Cerebellar nuclear complex (tissue), 1 donor: Measurements from ENCODE around the gene NOC4L.
A peak's percentile ranks its signal among the peaks of the same experiment; 100 is the strongest.
"Not testable (repeated sequence)": the region's sequence is repeated elsewhere in the genome, so short reads cannot be mapped to it uniquely, and the experiment has no call there.

Source experiments
- DNase-seq, 2 experiments: peaks; one replicate each; lab custom pipeline; 2025; lab: John Stamatoyannopoulos, UW

NOC4L gene

DNA sequence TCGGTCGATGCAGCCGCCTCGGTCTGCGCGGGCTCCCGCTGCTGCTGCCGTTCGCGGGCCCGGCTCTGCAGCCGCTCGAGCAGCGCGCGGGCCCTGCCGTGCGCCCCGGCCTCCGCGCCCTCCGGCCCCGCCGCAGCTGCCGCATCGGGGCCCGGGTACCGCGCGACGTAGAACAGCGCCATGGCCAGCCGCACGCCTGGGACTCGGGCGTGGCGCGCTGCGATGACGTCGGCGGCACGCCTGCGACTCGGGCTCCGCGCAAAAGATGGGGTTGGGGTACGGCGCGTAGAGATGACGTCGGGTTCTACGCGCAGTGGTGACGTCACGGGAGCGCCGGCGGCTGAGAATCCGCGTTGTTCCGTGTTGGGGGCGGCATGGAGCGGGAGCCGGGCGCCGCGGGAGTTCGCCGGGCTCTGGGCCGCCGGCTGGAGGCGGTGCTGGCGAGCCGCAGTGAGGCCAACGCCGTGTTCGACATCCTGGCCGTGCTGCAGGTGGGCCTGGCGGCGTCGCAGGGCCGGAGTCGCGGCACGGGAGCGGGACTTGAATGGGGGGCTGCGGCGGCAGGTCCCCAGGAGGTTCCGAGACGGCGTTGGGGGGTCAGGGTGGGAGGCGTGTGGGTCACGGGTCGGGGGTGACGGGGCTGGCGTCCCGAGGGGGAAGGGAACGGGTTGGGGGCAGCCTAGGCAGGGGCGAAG is at the start of gene NOC4L, which contains the start of gene DDX51:
TSS of gene NOC4L (plus strand) at position 343 of the 695 bp plus-strand sequence. CDS start at position 375, 32 bp downstream.
TSS of gene DDX51 (minus strand) at position 205 of the 695 bp plus-strand sequence. CDS start at position 182, 23 bp downstream.
- DNase-seq, result peak in 1 of 2 experiments; percentile 29

DNA sequence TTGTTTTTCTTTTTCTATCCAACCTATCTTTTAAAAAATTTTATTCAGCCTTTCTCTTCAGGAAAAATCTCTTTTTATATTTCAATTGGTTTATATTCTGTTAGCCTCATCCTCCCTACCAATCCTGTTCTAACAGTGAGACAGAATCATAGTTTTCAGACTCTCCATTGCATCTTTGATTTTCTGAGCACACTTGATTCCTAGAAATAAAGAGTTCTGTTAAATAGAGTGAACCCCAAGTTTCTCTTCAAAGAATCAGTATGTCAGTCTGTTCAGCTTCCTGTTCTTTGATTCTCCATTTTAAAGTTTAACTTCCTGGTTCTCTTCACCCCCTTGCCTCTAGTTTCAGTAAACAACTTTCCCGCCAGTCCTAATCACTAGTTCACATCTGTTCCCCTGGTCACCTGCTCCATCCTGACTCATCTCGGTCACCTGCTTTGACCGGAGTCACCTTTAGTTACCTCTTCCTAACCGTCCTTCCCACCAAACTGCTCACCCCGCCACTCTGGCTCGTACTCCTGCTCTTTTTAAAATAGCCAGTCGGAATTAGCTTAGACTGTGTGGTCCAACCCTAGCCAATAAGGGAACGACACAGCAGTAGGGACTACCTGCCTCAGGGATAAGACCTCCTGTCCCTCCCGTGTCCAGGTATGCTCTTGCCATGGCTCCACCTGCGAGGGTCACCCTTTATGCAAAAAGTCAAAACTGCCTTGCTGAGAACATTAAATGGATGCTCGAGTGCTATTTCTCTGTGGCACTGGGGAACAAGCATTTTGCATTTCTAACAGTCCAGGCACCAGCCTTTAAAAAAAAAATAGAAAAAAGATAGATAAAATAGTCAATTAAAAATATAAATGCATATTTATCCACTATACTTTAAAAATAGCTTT is 48.5 kb upstream of the NOC4L start:
- no peak for DNase-seq

DNA sequence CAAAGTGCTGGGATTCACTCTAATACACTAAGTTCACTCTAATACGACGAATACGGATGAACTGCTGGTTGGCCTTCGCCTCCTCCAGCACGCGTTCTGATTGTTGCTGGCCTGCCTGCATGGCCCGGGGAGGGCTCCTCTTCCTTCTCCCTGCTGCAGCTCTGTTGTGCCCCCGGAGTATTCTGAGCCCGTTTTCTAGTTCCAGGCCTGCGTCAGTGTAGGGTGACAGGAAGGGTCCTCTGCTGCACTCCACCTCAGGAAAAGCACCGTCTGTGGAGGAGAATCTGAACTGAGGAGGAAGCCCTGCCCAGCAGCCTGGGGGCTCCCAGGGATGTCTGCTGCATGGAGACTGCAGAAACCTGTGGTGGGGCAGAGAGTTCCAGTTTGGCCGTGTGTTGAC is 44.5 kb upstream of the NOC4L start:
- DNase-seq, result no peak

DNA sequence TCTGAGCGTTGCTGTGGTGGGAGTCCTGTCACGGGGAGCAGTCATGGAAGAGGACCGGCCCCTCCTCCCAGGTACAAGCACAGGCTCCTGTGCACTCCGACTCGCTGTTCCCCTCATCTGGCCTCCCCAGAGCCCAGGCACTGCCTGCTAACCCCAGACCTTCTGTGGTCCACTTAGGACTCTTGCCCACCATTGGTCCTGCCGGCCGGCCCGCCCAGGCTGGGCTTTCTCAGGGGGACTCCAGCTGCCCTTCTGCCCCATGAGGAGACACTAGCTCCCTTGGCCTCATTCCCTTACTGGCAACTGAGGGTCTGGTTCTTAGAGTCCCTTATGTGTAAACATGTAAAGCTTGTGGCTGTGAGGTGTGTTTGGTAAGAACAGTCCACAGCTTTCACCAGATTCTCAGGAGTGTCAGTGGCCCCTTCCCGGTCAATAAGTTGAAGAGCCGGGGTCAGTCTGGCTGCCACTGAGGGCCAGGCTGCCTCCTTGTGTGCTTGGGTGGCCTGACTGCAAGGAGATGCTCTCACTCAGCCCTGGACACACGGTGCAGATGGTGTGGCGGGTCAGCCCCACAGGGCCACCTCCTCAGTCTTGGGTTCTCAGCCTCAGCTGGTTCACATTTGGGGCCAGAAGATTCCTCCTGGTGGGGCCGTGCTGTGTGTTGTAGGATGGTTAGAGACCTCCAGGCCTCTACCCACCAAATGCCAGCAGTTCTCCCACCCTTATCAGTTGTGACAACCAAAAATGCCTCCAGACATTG is 43.8 kb upstream of the NOC4L start:
- no peak for DNase-seq

DNA sequence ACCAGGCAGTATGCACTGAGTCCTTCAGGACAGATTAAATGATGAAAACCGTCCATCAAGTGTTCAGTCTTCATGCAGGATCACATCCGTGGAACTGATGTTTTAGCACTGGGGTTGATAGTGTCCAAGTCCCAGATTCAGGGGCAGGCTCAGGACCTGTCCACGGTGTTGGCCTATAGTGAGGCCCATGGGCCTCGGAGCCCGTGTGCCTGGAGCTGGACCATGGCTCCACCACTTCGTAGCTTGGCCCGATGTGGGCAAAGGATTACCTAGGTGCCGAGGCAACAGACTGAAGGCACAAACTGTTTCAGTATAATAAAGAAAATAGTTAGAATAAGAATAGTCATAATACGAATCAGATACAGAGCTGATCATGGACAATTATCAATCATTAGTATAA is 42.0 kb upstream of the NOC4L start:
- DNase-seq, result no peak

DNA sequence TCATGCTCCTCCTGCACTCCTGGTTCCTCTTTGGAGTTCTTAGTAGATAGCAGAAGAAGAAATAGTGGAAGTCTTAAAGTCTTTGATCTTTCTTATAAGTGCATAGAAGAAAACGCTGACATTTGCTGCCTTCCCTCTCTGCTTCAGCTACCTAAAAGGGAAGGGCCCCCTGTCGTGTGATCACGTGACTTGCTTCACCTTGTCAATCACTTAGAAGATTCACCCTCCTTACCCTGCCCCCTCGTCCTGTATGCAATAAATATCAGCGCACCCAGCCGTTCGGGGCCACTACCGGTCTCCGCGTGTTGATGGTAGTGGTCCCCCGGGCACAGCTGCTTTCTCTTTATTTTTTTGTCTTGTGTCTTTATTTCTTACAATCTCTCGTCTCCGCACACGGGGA is 41.2 kb upstream of the NOC4L start:
- DNase-seq, result not testable (repeated sequence)

DNA sequence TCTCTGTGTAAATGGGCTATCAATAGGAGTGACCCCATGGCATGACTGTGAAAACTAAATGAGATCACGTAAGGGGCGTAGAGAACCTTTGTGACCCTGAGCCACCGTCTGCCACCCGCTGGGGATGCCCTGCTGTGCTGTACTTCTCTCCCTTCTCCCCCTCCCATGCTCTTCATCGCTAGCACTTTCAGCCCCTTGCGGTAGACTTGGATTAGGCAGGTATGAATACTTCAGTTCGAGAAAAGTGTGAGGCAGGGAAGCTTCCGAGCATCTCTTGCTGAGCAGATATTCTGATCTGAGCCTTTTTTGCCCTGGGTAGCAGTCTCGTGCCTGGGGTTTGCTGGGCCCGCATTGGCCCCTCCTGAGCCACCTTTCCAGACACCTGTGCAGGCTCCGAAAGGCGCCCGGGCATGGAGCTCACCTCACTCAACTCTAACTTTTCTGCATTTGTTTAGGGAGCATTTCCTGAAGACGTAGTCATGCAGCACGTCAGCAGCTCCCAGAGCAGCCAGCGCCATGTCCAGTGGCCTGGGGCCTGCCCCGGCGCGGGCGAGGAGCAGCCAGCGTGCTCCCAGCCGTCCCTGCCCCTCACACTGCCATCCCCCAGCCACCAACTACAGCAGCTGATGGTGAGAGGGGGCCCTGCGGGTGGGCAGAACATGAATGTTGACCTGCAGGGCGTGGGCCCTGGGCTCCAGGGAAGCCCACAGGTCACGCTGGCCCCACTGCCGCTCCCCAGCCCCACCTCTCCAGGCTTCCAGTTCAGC is 40.5 kb upstream of the NOC4L start:
- no peak for DNase-seq

DNA sequence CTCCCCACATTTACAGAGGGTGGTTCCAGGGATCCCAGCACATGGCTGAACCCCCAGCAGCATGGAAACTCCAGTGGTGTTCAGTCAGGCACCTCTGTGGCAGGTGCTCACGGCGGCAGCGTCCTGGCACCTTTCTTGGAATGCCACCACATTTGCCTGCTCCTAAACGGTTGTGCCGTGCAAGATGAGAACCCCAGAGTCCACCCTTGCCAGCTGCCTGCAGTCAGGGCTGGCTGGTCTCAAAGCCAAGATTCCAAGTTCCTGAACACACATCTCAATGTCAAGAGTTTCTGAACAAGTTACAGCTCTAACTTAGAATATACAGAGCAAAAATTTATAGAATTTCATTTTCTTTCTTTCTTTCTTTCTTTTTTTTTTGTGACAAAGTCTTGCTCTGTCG is 38.8 kb upstream of the NOC4L start:
- DNase-seq, result no peak

DNA sequence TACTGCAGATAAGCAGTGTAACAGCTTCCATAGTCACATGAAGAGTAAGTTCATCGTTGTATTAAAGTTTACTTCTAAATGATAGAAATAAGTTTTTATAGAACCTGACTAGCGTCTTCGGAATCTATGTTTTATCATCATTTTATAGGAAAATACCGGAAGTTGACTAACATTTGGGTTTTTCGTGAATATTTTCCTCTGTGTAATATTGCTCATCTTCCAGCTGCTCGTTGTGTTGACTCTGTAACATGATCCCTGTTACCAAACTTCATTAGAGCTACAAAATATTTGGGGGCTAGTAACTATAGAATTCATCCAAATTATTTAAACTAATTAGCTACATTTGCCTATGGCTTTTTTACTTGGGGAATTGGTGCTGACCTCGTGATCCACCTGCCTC is 37.3 kb upstream of the NOC4L start:
- no peak for DNase-seq

DNA sequence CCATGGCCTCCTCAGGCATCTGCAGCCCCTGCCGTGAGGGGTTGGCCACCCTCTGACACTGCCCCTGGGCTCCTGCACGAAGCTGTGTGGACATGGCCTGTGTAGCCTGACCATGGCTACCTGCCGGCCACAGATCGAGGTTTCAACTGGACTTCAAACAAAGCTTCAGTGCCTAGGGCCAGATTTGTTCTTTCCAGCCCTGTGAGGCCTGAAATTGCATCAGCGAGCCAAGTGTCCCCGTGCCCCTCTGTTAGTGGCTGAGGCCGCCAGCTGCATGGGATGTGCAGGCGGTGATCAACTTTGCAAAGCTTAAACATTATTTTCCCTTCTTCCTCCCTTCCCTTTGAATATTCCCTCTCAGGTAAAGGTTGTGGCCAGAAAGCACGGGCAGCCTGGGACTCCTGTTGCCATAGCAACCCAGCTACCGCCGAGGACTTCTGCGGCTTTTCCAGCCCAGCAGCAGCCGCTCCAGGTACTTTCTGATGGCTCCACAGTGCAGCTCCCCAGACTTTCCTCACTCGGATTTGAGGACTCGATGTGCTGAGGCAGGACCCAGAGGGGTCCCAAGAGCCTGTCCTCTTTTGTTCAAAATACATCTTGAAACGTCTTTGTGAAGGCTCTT is 35.9 kb upstream of the NOC4L start:
- DNase-seq, result no peak

DNA sequence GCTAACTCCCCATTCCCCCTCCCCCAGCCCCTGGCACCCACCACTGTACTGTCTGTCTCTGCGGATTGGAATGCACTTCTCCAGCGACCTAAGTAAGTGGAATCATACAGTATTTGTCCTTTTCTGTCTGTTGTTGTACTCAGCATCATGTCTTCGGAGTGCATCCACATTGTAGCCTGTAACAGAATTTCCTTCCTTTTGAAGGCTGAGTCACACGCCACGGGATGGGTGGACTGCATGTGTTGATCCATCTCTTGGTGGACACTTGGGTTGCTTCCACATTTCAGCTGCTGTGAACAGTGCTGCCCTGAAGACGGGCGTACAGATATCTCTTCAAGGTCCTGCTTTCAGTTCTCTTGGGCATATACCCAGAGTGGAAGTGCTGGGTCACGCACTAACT is 34.5 kb upstream of the NOC4L start:
- no peak for DNase-seq

DNA sequence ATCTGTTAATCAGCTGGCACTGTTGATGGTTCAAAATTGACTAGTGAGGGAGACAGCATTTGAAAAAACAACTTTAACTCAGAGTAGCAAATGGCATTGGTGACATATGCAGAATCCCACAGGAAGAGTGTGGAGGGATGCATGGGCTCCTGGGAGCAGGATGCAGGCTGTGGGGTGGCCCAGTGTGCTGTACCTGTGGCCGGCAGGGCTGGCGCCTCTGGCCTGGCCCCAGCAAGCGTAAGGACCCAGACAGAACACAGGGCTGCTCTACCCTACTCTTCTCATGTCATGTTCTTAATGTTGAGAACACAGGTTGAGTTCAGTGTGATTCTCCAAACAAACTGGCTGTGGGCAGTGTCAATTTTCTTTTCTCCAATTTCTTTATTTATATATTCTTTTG is 33.6 kb upstream of the NOC4L start:
- DNase-seq, result no peak

DNA sequence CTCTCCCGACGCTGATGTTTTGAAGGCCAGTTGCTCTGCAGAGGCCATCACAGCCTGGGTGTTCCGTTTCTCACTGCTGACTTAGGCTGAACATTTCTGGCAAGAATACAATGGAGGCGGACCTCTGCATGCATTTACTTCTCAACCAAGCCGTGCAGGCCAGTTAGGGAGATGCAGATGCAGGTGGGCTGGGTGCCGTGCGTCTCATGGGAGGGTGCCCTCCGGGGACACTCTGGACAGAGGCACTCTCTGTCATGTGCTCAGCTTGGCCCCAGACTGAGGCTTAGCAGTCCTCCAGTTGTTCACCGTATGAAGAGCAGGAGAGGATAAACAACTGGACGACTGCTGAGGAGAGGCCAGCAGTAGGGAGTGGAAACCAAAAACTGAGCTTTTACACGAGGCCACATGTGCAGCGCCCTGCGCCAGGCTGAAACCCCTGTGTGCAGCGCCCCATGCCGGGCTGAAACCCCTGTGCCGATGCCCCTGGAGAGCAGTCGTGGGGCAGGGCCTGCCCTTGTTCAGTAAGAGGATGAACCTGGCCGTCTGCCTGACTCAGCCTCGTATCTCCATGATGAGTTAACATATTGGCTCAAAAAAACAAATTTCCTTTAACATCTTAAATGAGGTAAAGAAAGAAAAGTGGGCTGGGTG is 32.5 kb upstream of the NOC4L start:
- DNase-seq, result no peak

DNA sequence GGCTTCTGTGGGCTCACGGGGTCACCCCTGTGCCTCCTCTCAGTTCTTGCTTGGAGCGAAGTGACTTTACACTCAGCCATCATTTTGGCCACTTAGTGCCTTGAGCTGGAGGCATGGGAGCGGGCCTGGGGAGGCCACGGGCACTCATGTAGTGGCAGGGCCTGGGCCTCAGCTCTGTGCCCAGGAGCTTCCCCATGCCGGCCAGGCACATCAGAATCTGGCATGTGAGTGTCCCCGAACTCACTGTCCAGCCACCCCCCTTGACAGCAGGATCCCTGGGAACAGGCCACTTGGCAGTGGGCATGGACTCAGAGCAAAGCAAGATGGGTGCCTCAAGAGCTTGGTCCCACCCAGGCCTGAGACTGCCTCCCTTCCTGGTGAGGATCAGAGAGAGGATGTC is 29.6 kb upstream of the NOC4L start:
- DNase-seq, result no peak

DNA sequence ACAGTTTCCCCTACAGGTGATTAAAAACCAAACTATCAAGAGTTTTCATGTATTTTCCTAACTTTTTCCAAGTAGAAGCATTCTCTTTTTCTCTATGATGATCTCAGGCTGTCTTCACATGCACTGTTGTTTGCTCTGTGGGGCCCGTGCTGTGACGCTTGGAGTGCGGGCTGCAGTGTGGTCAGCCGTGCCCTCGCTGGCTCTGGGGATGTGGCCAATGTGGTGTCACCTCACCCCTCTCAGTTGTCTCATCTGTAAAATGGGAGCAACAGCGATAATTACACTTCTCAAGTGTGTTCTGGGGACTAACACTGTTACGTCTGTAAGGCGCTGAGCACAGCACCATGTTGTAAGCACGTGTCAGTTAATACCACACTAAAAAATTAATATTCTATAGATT is 28.8 kb upstream of the NOC4L start:
- DNase-seq, result no peak

DNA sequence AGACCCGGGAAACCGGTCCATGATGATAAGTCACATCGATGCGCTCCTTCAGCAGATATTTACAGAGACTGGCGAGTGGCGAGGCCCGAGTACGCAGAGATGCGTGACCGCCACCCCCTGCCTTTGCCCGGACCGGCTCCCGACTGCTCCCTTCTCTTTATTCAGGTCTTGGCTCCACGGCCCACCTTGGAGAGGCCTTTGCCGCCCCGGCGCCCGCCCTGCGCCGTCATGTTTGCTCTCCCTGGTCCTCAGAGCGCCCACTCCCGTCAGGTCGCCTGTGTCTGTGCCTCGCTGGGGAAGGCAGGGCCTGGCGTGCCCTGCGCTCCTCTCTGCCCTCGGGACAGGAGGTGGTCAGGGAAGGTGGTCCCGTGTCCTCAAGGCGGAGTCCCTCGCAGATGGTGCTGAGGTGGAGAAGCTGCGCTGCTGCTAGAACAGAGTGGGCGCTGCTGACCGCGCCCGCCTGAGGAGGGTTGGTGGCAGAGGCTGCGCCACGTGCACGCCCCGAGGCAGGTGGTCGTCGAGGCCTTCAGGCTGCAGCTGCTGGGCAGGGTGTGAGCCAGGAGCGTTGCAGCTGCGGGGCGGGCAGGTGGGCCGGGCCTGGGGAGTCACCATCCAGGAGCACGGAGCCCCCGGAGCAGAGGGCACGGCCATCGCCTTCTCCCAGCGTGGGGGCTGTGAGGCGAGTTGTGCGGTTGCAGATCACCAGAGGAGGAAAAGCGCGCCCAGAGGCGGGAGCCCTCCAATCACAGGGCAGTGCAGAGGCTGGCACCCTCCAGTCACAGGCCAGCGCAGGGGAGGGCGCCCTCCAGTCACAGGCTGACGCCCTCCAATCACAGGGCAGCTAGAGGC is 27.3 kb upstream of the NOC4L start:
- no peak for DNase-seq

DNA sequence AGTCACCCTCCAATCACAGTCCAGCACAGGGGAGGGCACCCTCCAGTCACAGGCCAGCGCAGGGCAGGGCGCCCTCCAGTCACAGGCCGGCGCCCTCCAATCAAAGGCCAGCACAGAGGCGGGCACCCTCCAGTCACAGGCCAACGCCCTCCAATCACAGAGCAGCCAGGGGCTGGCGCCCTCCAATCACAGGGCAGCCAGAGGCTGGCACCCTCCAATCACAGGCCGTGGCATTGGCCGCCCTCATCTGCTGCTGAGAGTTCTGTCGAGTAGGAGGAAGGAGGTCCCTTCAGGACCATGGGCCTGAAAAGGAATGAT is 26.7 kb upstream of the NOC4L start:
- DNase-seq, result no peak

DNA sequence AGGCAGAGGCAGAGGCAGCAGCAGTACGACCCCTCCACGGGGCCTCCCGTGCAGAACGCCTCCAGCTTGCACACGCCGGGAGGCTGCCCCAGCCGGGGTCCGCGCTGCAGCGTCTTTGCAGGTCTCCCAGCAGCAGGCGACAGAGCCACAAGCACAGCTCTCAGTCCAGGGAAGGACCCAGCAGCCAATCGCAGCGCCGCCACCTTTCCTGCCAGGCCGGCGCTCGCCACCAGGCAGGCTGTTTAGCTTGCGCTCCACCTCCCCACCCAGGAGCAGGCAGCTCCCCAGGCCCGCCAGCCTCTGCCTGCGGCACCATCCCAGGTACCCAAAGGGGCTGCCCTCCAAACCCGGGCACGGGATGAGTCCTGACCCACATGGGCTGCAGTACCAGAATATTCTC is 25.4 kb upstream of the NOC4L start:
- no peak for DNase-seq

DNA sequence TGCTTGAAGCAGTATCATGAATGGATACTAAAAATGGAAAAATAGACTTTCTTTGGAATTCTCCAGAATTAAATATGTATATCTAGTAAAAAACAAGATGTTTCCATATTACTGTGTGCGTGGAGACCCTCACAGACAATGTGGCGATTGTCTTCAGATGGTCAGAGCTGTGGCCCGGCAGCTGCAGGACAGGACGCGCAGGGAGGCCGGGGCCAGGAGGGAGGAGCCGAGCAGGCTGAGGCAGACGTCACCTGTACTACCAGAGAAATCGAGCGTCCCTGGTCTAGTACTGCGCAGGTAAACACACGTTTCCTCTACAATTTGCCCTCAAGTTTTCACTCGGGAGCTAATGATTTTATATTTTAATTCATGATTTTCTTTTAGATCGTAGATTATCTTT is 23.0 kb upstream of the NOC4L start:
- DNase-seq, result no peak
